Measurements from ENCODE around the gene KCNJ11. TPM values are rescaled to one million over a fixed set of nuclear protein-coding genes. Genes with fewer than 3 reads are reported as not detected.

The KCNJ11 gene
- total RNA-seq, 4 donors from 2014 or later = 103 to 182 (median 147) TPM

- intact Hi-C loops (cut with DNase I; ENCODE audit: low total_unique reads) (loop anchor here (1.0 to 10.0 kb wide), 5 partner anchors 30 to 277 kb away; partner anchors contain the start of genes NUCB2, PIK3C2A and RPS13), in situ Hi-C loops (cut with MboI; ENCODE audit: low sequenced_read_pairs in 4 of 4) (no loop called here)
- peaks cover 16 to 27% (median 25%) of the 10 kb centered on the region in 3 donors for H3K27me3 ChIP-seq
- no peak for DNase-seq
- H3K36me3 ChIP-seq = no peaks in the 10 kb centered on the region
- H3K9me3 ChIP-seq = no peaks in the 10 kb centered on the region
- H3K4me1 ChIP-seq = peaks cover 17 to 24% of the 10 kb centered on the region in 2 donors
- TF ChIP-seq, protein P1, sequence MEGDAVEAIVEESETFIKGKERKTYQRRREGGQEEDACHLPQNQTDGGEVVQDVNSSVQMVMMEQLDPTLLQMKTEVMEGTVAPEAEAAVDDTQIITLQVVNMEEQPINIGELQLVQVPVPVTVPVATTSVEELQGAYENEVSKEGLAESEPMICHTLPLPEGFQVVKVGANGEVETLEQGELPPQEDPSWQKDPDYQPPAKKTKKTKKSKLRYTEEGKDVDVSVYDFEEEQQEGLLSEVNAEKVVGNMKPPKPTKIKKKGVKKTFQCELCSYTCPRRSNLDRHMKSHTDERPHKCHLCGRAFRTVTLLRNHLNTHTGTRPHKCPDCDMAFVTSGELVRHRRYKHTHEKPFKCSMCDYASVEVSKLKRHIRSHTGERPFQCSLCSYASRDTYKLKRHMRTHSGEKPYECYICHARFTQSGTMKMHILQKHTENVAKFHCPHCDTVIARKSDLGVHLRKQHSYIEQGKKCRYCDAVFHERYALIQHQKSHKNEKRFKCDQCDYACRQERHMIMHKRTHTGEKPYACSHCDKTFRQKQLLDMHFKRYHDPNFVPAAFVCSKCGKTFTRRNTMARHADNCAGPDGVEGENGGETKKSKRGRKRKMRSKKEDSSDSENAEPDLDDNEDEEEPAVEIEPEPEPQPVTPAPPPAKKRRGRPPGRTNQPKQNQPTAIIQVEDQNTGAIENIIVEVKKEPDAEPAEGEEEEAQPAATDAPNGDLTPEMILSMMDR (IDR thresholded peaks at IDR 0.05 in 4 of 5, conservative IDR thresholded peaks at IDR 0.05 in 1 of 5) = no peak
- TF ChIP-seq POLR2A (IDR thresholded peaks at IDR 0.05) = no peak
- H3K27ac ChIP-seq = peak overlapping the region; percentile 39 to 68 (median 50)
- peak in 1 of 2 donors; percentile 3 for ATAC-seq
- peak overlapping the region; percentile 52 to 65 (median 60) for H3K4me3 ChIP-seq
Measured at GRCh38 chr11:17353821-17354600, 34.4 kb downstream of the KCNJ11 start.

GRCh38 chr11:17352950-17353820 lies 35.3 kb downstream of the KCNJ11 start:
- Histone ChIP-seq H3K27ac (peak overlapping the region; percentile 39 to 68 (median 50)), H3K4me1 (peaks cover 17 to 24% of the 10 kb centered on the region in 2 donors)
- ATAC-seq = peak; percentile 34 to 60

DNA sequence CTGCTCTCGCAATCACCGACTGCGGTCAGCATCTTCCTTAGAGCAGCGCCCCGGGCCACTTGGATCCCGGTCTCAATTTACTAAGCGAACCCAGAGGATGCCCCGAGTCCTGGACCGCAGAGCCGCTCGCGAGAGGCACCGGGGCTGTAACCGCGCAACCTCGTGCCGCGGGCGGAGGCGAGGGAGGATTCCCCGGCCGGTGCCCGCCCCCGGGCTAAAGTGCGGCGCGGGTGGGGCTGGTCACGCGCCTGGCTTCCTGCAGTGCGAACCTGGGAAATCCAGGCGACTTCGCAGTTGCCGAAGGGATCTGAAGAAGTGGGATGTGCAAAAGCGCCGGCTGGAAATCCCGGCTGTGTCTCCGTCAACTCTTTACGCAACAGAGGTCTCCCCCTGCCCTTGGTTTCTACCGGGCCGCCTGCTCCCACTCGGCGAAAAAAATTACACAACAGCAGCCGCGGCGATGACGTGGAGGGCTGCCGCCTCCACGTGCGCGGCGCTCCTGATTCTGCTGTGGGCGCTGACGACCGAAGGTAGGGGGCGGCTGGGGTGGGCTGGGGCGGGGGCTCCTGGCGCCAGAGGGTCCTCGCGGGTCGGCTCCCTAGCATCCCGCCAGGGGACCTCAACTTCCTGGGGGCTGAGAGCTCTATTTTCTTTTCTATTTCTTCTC lies 36.8 kb downstream of the KCNJ11 start, which contains the start of gene NCR3LG1:
Gene NCR3LG1, plus strand, starts transcription at position 291 of the 667 bp plus-strand sequence. Its CDS starts 170 bp downstream, at position 461.
- no peak for TF ChIP-seq POLR2A (IDR thresholded peaks at IDR 0.05)
- TF ChIP-seq, protein P1 (IDR thresholded peaks at IDR 0.05 in 4 of 5, conservative IDR thresholded peaks at IDR 0.05 in 1 of 5) = no peak
- H3K4me1 ChIP-seq = peaks cover 17 to 24% of the 10 kb centered on the region in 2 donors
- peak within 1 kb of the TSS in 1 of 4 donors; percentile 37 for H3K27ac ChIP-seq
- in situ Hi-C loops (cut with MboI; ENCODE audit: low sequenced_read_pairs in 4 of 4) = no loop called here
- H3K27me3 ChIP-seq = peaks cover 16 to 27% (median 25%) of the 10 kb centered on the region in 3 donors
- ATAC-seq (peak; percentile 47 to 48), DNase-seq (peak; percentile 9 to 29)
- H3K4me3 ChIP-seq = peak within 1 kb of the TSS; percentile 52 to 65 (median 60)
- intact Hi-C loops (cut with DNase I; ENCODE audit: low total_unique reads) = loop anchor here (2.0 to 10.0 kb wide), 3 partner anchors 75 to 274 kb away; partner anchors contain the start of genes NUCB2, PIK3C2A and RPS13
- H3K9me3 ChIP-seq = no peaks in the 10 kb centered on the region
- no peaks in the 10 kb centered on the region for H3K36me3 ChIP-seq

More at GRCh38 chr11:17352950-17353820, 35.3 kb downstream of the KCNJ11 start:
- intact Hi-C loops (cut with DNase I; ENCODE audit: low total_unique reads) = loop anchor here (2.0 to 10.0 kb wide), 3 partner anchors 76 to 276 kb away; partner anchors contain the start of genes NUCB2, PIK3C2A and RPS13
- Histone ChIP-seq H3K9me3 (no peaks in the 10 kb centered on the region), H3K27me3 (peaks cover 16 to 27% (median 25%) of the 10 kb centered on the region in 3 donors), H3K4me3 (peak overlapping the region; percentile 52 to 65 (median 60)), H3K36me3 (no peaks in the 10 kb centered on the region)
- in situ Hi-C loops (cut with MboI; ENCODE audit: low sequenced_read_pairs in 4 of 4) = no loop called here
- DNase-seq = peak in 1 of 2 donors; percentile 36
- TF ChIP-seq, protein P1 (IDR thresholded peaks at IDR 0.05 in 4 of 5, conservative IDR thresholded peaks at IDR 0.05 in 1 of 5) = no peak
- TF ChIP-seq POLR2A (IDR thresholded peaks at IDR 0.05) = no peak

- H3K27me3 ChIP-seq = peaks cover 16 to 27% (median 25%) of the 10 kb centered on the region in 3 donors
- DNase-seq (no peak), ATAC-seq (no peak)
- TF ChIP-seq, protein P1 (IDR thresholded peaks at IDR 0.05 in 4 of 5, conservative IDR thresholded peaks at IDR 0.05 in 1 of 5) = no peak
- no peak for TF ChIP-seq POLR2A (IDR thresholded peaks at IDR 0.05)
- intact Hi-C loops (cut with DNase I; ENCODE audit: low total_unique reads) (loop anchor here (5.0 to 10.0 kb wide), 2 partner anchors 146 to 274 kb away; partner anchors contain the start of genes PIK3C2A and RPS13), in situ Hi-C loops (cut with MboI; ENCODE audit: low sequenced_read_pairs in 4 of 4) (no loop called here)
- H3K27ac ChIP-seq = no peak overlapping the region
- no peaks in the 10 kb centered on the region for H3K36me3 ChIP-seq
- H3K9me3 ChIP-seq = no peaks in the 10 kb centered on the region
- peak overlapping the region; percentile 52 to 65 (median 60) for H3K4me3 ChIP-seq
- peaks cover 17 to 24% of the 10 kb centered on the region in 2 donors for H3K4me1 ChIP-seq
Measured at GRCh38 chr11:17351172-17351509, 37.3 kb downstream of the KCNJ11 start.
